A673 (cell line): ENCODE results near the gene EXOC6B. TPM values are rescaled to one million over a fixed set of nuclear protein-coding genes. Genes with fewer than 3 reads are reported as not detected.

ENCODE experiments used
- BruUV-seq: library from RNA; stranded (reverse); fragments of 400-500 nt; replicated peaks from 2 replicates; lab custom pipeline; 2021; lab: Mats Ljungman, UMichigan
- CTCF ChIA-PET: fragments of 300-600 bp; sonication (Branson Sonifier 250); formaldehyde crosslinking; loops from one replicate; lab custom pipeline; 2022; ENCODE audit warnings: antibody characterized with exemption; lab: Charles Lee
- POLR2A ChIA-PET: fragments of 300-600 bp; sonication (Branson Sonifier 250); formaldehyde crosslinking; loops from one replicate; lab custom pipeline; 2022; ENCODE audit warnings: antibody characterized with exemption; ENCODE audit not compliant: low non-redundant PET; lab: Charles Lee
- DNase-seq: peaks from one replicate; pipeline ENCODE4 v3.0.0-alpha.2; 2015; ENCODE audit warnings: low spot score
- H3K27ac ChIP-seq: fragments of 200-600 bp; sonication (generic); 2 replicates; pipeline ENCODE4 v1.5.1; 2016; ENCODE audit warnings: mixed run types, low read depth, mild to moderate bottlenecking, mixed read lengths, antibody characterized with exemption, low read length; ENCODE audit not compliant: poor library complexity, severe bottlenecking
- H3K27me3 ChIP-seq: fragments of 200-600 bp; sonication (generic); replicated peaks from 2 replicates; pipeline ENCODE4 v1.6.1; 2017; ENCODE audit warnings: mixed run types, low read depth, mild to moderate bottlenecking, mixed read lengths, antibody characterized with exemption, low read length; ENCODE audit not compliant: insufficient read depth, poor library complexity
- H3K36me3 ChIP-seq: fragments of 200-600 bp; sonication (generic); 2 replicates; pipeline ENCODE4 v1.6.1; 2016; ENCODE audit warnings: mixed run types, mild to moderate bottlenecking, mixed read lengths, antibody characterized with exemption, low read length; ENCODE audit not compliant: insufficient read depth, poor library complexity, severe bottlenecking
- H3K4me1 ChIP-seq: fragments of 200-600 bp; sonication (generic); 2 replicates; pipeline ENCODE4 v1.6.1; 2017; ENCODE audit warnings: mixed run types, mild to moderate bottlenecking, mixed read lengths, antibody characterized with exemption, low read length; ENCODE audit not compliant: insufficient read depth, poor library complexity, severe bottlenecking
- H3K4me3 ChIP-seq: fragments of 200-600 bp; sonication (generic); 2 replicates; pipeline ENCODE4 v1.5.1; 2016; ENCODE audit warnings: low read depth, mixed run types, mild to moderate bottlenecking, mixed read lengths, low read length; ENCODE audit not compliant: poor library complexity, severe bottlenecking
- H3K9me3 ChIP-seq: fragments of 200-600 bp; sonication (generic); 2 replicates; pipeline ENCODE4 v1.6.1; 2016; ENCODE audit warnings: mixed run types, low read depth, mild to moderate bottlenecking, mixed read lengths, antibody characterized with exemption, low read length; ENCODE audit not compliant: poor library complexity, severe bottlenecking
- CTCF ChIP-seq: fragments of 300-800, 200-600 bp; sonication (generic); conservative IDR thresholded peaks from 2 replicates; pipeline ENCODE4 v1.5.1; 2017; ENCODE audit warnings: low read depth, mild to moderate bottlenecking, antibody characterized with exemption, low read length, moderate library complexity, mixed read lengths
- EZH2 ChIP-seq: fragments of 200-600 bp; sonication (generic); IDR thresholded peaks from 2 replicates; pipeline ENCODE4 v1.6.1; 2017; ENCODE audit warnings: borderline replicate concordance, low read depth, mild to moderate bottlenecking, mixed read lengths, antibody characterized with exemption, low read length; ENCODE audit not compliant: poor library complexity, severe bottlenecking
- intact Hi-C: fragments of 100-400 bp; cut with micrococcal nuclease; formaldehyde crosslinking; loops from one replicate; pipeline ENCODE4 v1.10.0; 2022; ENCODE audit not compliant: unreplicated experiment
- total RNA-seq: library from RNA; stranded (reverse); gene quantifications from 2 replicates; pipeline ENCODE4 v1.2.3, GENCODE V29; 2021

The EXOC6B gene
- total RNA-seq, 1 experiment from 2014 or later = 138 TPM

- Histone ChIP-seq H3K9me3 (no peaks in the 10 kb centered on the region), H3K36me3 (peaks cover 14% of the 10 kb centered on the region), H3K27me3 (no peaks in the 10 kb centered on the region), H3K4me1 (peaks cover 10% of the 10 kb centered on the region), H3K4me3 (no peak overlapping the region), H3K27ac (no peak overlapping the region)
- intact Hi-C loops = no loop called here
- BruUV-seq = no TSS peak
- ChIA-PET POLR2A (no interaction called here), CTCF (no interaction called here)
- DNase-seq = no peak
- TF ChIP-seq EZH2 (no peak), CTCF (no peak)
These were observed 653.4 kb downstream of the EXOC6B start for GRCh38 chr2:72172478-72172877.

- Histone ChIP-seq H3K4me1 (no peaks in the 10 kb centered on the region), H3K9me3 (no peaks in the 10 kb centered on the region), H3K27ac (no peak overlapping the region), H3K27me3 (no peaks in the 10 kb centered on the region), H3K4me3 (no peak overlapping the region), H3K36me3 (no peaks in the 10 kb centered on the region)
- ChIA-PET POLR2A (no interaction called here), CTCF (no interaction called here)
- DNase-seq = no peak
- BruUV-seq = no TSS peak
- intact Hi-C loops = no loop called here
- no peak for TF ChIP-seq EZH2
- TF ChIP-seq CTCF = no peak
These were observed 659.6 kb downstream of the EXOC6B start for GRCh38 chr2:72166279-72166678.

GRCh38 chr2:72165792-72166191 lies 660.0 kb downstream of the EXOC6B start:
- ChIA-PET CTCF (no interaction called here), POLR2A (no interaction called here)
- intact Hi-C loops = no loop called here
- no peak for DNase-seq
- no TSS peak for BruUV-seq
- H3K4me1 ChIP-seq = no peaks in the 10 kb centered on the region
- H3K27me3 ChIP-seq = no peaks in the 10 kb centered on the region
- H3K9me3 ChIP-seq = no peaks in the 10 kb centered on the region
- H3K27ac ChIP-seq = no peak overlapping the region
- no peaks in the 10 kb centered on the region for H3K36me3 ChIP-seq
- H3K4me3 ChIP-seq = no peak overlapping the region
- no peak for TF ChIP-seq CTCF
- TF ChIP-seq EZH2 = no peak
